ENCODE results near the gene TUBG1.

Gene TUBG1

DNA sequence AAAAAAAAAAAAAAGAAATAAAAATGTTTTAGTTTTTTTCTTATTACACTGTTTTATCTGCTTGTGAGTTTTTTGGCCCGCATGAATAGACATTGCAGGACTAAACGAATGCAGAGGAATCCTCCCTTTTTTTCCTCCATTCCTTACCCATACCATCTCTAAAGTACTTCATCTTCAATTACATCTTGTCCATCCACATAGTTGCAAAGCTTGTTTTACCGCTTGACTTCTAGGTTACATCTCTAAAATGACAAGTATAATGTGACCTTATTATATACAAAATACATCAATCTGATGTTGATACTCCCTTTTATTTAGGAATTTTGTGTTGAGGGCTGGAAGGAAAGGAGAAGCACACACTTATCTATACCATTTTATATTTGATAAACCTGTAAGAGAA is 13.1 kb upstream of the TUBG1 start:
- ChIA-PET CTCF (interaction anchor here (0.6 kb wide), 1 partner anchor 1548 kb away, joined by 3 read pairs; no protein-coding TSS in a partner anchor), POLR2A (no interaction called here)
- no peak for DNase-seq (ENCODE audit: extremely low spot score)
- TF ChIP-seq NFRKB (IDR thresholded peaks at IDR 0.05) = no peak
- TF ChIP-seq CTBP1 (IDR thresholded peaks at IDR 0.05; ENCODE audit: borderline replicate concordance) = no peak
- no peak for TF ChIP-seq SUZ12 (IDR thresholded peaks at IDR 0.05)
- TF ChIP-seq L3MBTL2 (conservative IDR thresholded peaks at IDR 0.05) = no peak
- no peak for TF ChIP-seq HDGF (IDR thresholded peaks at IDR 0.05; ENCODE audit: borderline replicate concordance)
- TF ChIP-seq LEF1 (IDR thresholded peaks at IDR 0.05; ENCODE audit: borderline replicate concordance) = no peak
- no peak for TF ChIP-seq ZNF384 (IDR thresholded peaks at IDR 0.05)
- TF ChIP-seq SP1 (IDR thresholded peaks at IDR 0.05) = no peak
- no peak for TF ChIP-seq ARNT (IDR thresholded peaks at IDR 0.05)
- no peak for TF ChIP-seq ELF4 (IDR thresholded peaks at IDR 0.05)
- no peak for TF ChIP-seq FOXA1 (IDR thresholded peaks at IDR 0.05)
- no peak for TF ChIP-seq FOXK2 (IDR thresholded peaks at IDR 0.05)
- no peak for TF ChIP-seq TARDBP (IDR thresholded peaks at IDR 0.05)
- no peak for TF ChIP-seq FOXM1 (IDR thresholded peaks at IDR 0.05; ENCODE audit: borderline replicate concordance)
- TF ChIP-seq BHLHE40 (IDR thresholded peaks at IDR 0.05; ENCODE audit: borderline replicate concordance) = no peak
- TF ChIP-seq, protein P1, sequence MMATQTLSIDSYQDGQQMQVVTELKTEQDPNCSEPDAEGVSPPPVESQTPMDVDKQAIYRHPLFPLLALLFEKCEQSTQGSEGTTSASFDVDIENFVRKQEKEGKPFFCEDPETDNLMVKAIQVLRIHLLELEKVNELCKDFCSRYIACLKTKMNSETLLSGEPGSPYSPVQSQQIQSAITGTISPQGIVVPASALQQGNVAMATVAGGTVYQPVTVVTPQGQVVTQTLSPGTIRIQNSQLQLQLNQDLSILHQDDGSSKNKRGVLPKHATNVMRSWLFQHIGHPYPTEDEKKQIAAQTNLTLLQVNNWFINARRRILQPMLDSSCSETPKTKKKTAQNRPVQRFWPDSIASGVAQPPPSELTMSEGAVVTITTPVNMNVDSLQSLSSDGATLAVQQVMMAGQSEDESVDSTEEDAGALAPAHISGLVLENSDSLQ (IDR thresholded peaks at IDR 0.05) = no peak

- DNase-seq (ENCODE audit: extremely low spot score) = no peak
- ChIA-PET CTCF (interaction anchor here (0.6 to 1.5 kb wide), 2 partner anchors 21 to 73 kb away, joined by 5 read pairs; partner anchors contain the start of gene PSMC3IP), POLR2A (interaction anchor here (0.7 to 4.0 kb wide), 3 partner anchors 10 to 77 kb away, joined by 3 to 34 read pairs (median 11); partner anchors contain the start of genes PSMC3IP, RETREG3 and TUBG1)
- TF ChIP-seq HDGF (IDR thresholded peaks at IDR 0.05; ENCODE audit: borderline replicate concordance) (no peak), L3MBTL2 (conservative IDR thresholded peaks at IDR 0.05) (no peak), CTBP1 (IDR thresholded peaks at IDR 0.05; ENCODE audit: borderline replicate concordance) (no peak), SP1 (IDR thresholded peaks at IDR 0.05) (no peak), TARDBP (IDR thresholded peaks at IDR 0.05) (no peak), LEF1 (IDR thresholded peaks at IDR 0.05; ENCODE audit: borderline replicate concordance) (no peak), BHLHE40 (IDR thresholded peaks at IDR 0.05; ENCODE audit: borderline replicate concordance) (no peak), SUZ12 (IDR thresholded peaks at IDR 0.05) (no peak), FOXA1 (IDR thresholded peaks at IDR 0.05) (no peak), ELF4 (IDR thresholded peaks at IDR 0.05) (no peak), NFRKB (IDR thresholded peaks at IDR 0.05) (no peak), ARNT (IDR thresholded peaks at IDR 0.05) (no peak), ZNF384 (IDR thresholded peaks at IDR 0.05) (no peak), FOXK2 (IDR thresholded peaks at IDR 0.05) (no peak)
- TF ChIP-seq, protein P1 (IDR thresholded peaks at IDR 0.05) = no peak
Observed at GRCh38 chr17:42598905-42599304, 10.6 kb upstream of the TUBG1 start.

GRCh38 chr17:42603318-42603717 is 6.2 kb upstream of the TUBG1 start:
- ChIA-PET CTCF (no interaction called here), POLR2A (no interaction called here)

GRCh38 chr17:42607769-42608168 is 1.7 kb upstream of the TUBG1 start:
- no peak for TF ChIP-seq LEF1 (IDR thresholded peaks at IDR 0.05; ENCODE audit: borderline replicate concordance)
- no peak for TF ChIP-seq ELF4 (IDR thresholded peaks at IDR 0.05)
- TF ChIP-seq L3MBTL2 (conservative IDR thresholded peaks at IDR 0.05) = no peak
- TF ChIP-seq ARNT (IDR thresholded peaks at IDR 0.05) = no peak
- TF ChIP-seq SUZ12 (IDR thresholded peaks at IDR 0.05) = no peak
- no peak for TF ChIP-seq HDGF (IDR thresholded peaks at IDR 0.05; ENCODE audit: borderline replicate concordance)
- TF ChIP-seq ZNF384 (IDR thresholded peaks at IDR 0.05) = no peak
- TF ChIP-seq NFRKB (IDR thresholded peaks at IDR 0.05) = no peak
- TF ChIP-seq, protein P1 (IDR thresholded peaks at IDR 0.05) = no peak
- TF ChIP-seq TARDBP (IDR thresholded peaks at IDR 0.05) = no peak
- no peak for TF ChIP-seq FOXK2 (IDR thresholded peaks at IDR 0.05)
- TF ChIP-seq FOXA1 (IDR thresholded peaks at IDR 0.05) = no peak
- TF ChIP-seq CTBP1 (IDR thresholded peaks at IDR 0.05; ENCODE audit: borderline replicate concordance) = no peak
- TF ChIP-seq FOXM1 (IDR thresholded peaks at IDR 0.05; ENCODE audit: borderline replicate concordance) = no peak
- ChIA-PET POLR2A (interaction anchor here (0.6 to 3.7 kb wide), 18 partner anchors 8 to 71 kb away, joined by 3 to 88 read pairs (median 8); partner anchors contain the start of genes PLEKHH3 and PSMC3IP), CTCF (interaction anchor here (0.5 to 3.1 kb wide), 6 partner anchors 25 to 943 kb away, joined by 4 to 25 read pairs (median 6); partner anchors contain the start of gene PSMC3IP)
- DNase-seq (ENCODE audit: extremely low spot score) = no peak

More at GRCh38 chr17:42603318-42603717, 6.2 kb upstream of the TUBG1 start:
- DNase-seq (ENCODE audit: extremely low spot score) = no peak
- no peak for TF ChIP-seq SUZ12 (IDR thresholded peaks at IDR 0.05)
- no peak for TF ChIP-seq SP1 (IDR thresholded peaks at IDR 0.05)

- DNase-seq (ENCODE audit: extremely low spot score) = no peak
- TF ChIP-seq, protein P1 (IDR thresholded peaks at IDR 0.05) = no peak
- TF ChIP-seq TARDBP (IDR thresholded peaks at IDR 0.05) = no peak
- no peak for TF ChIP-seq HDGF (IDR thresholded peaks at IDR 0.05; ENCODE audit: borderline replicate concordance)
- no peak for TF ChIP-seq FOXK2 (IDR thresholded peaks at IDR 0.05)
- no peak for TF ChIP-seq NFRKB (IDR thresholded peaks at IDR 0.05)
- TF ChIP-seq FOXA1 (IDR thresholded peaks at IDR 0.05) = no peak
- TF ChIP-seq SP1 (IDR thresholded peaks at IDR 0.05) = no peak
- TF ChIP-seq FOXM1 (IDR thresholded peaks at IDR 0.05; ENCODE audit: borderline replicate concordance) = no peak
- no peak; the same call in 1 of the 2 replicates for TF ChIP-seq CTBP1 (IDR thresholded peaks at IDR 0.05; ENCODE audit: borderline replicate concordance)
- no peak for TF ChIP-seq BHLHE40 (IDR thresholded peaks at IDR 0.05; ENCODE audit: borderline replicate concordance)
- TF ChIP-seq LEF1 (IDR thresholded peaks at IDR 0.05; ENCODE audit: borderline replicate concordance) = no peak
- no peak for TF ChIP-seq L3MBTL2 (conservative IDR thresholded peaks at IDR 0.05)
- TF ChIP-seq ARNT (IDR thresholded peaks at IDR 0.05) = no peak
- TF ChIP-seq ZNF384 (IDR thresholded peaks at IDR 0.05) = no peak
- POLR2A ChIA-PET = interaction anchor here (0.6 to 3.7 kb wide), 41 partner anchors 9 to 919 kb away, joined by 3 to 88 read pairs (median 4); partner anchors contain the start of genes EIF1, PLEKHH3, PSMC3IP and TUBG2
Observed at GRCh38 chr17:42608305-42609181, 940 bp upstream of the TUBG1 start.

GRCh38 chr17:42609814-42610801 is 625 bp downstream of the TUBG1 start:
- ChIA-PET CTCF (interaction anchor here (1.5 to 3.1 kb wide), 2 partner anchors 32 to 69 kb away, joined by 4 to 25 read pairs; partner anchors contain the start of gene PSMC3IP), POLR2A (interaction anchor here (0.6 to 3.7 kb wide), 31 partner anchors 9 to 164 kb away, joined by 3 to 88 read pairs (median 5); partner anchors contain the start of genes PLEKHH3, PSMC3IP, TUBG2 and VPS25)
- peak; percentile 30 for DNase-seq (ENCODE audit: extremely low spot score)

More at GRCh38 chr17:42608305-42609181, 940 bp upstream of the TUBG1 start:
- CTCF ChIA-PET = interaction anchor here (0.5 to 3.1 kb wide), 5 partner anchors 26 to 944 kb away, joined by 4 to 25 read pairs (median 5); partner anchors contain the start of gene PSMC3IP
